HFFc6 (cell line): ENCODE measurements around the gene GALNTL6. TPM values are rescaled to one million over a fixed set of nuclear protein-coding genes. Genes with fewer than 3 reads are reported as not detected.
"Not testable (repeated sequence)": the region's sequence is repeated elsewhere in the genome, so short reads cannot be mapped to it uniquely, and the experiment has no call there.

ENCODE experiments used
- DNase-seq: peaks from one replicate; pipeline ENCODE4 v3.0.0-alpha.2; 2018
- H3K27ac Mint-ChIP-seq: 2 replicates; pipeline ENCODE4 v1.8.0; 2020; ENCODE audit warnings: mild to moderate bottlenecking, mixed read lengths
- H3K27me3 Mint-ChIP-seq: 2 replicates; pipeline ENCODE4 v1.8.0; 2021; ENCODE audit warnings: mild to moderate bottlenecking, moderate library complexity, mixed read lengths; ENCODE audit not compliant: insufficient read depth
- H3K36me3 Mint-ChIP-seq: 2 replicates; pipeline ENCODE4 v1.8.0; 2021; ENCODE audit warnings: low read depth, mixed read lengths
- H3K4me1 Mint-ChIP-seq: 2 replicates; pipeline ENCODE4 v1.8.0; 2020; ENCODE audit warnings: low read depth, mixed read lengths
- H3K4me3 Mint-ChIP-seq: 2 replicates; pipeline ENCODE4 v1.8.0; 2020; ENCODE audit warnings: mild to moderate bottlenecking, moderate library complexity, mixed read lengths
- H3K9me3 Mint-ChIP-seq: 2 replicates; pipeline ENCODE4 v1.8.0; 2020; ENCODE audit warnings: mild to moderate bottlenecking, mixed read lengths
- CTCF ChIP-seq: fragments of 200-600 bp; sonication (generic); IDR thresholded peaks from 2 replicates; pipeline ENCODE4 v1.5.0; 2021; ENCODE audit warnings: antibody characterized with exemption, mild to moderate bottlenecking
- total RNA-seq, 6 experiments: library from RNA; stranded (reverse); fragmentation: NEBNext Ultra II Directional; extraction: Animal tissue kit (Norgen Biotek cat#: 25700); gene quantifications; 2 replicates in 1 of 6; 3 replicates in 5 of 6; pipeline ENCODE4 v1.2.3, GENCODE V29; 2021

GALNTL6 gene
- total RNA-seq, 6 experiments from 2014 or later, result 0.07 TPM; not detected in 5

GRCh38 chr4:172793565-172794306 is 980.5 kb downstream of the GALNTL6 start:
- no peak overlapping the region for H3K27ac Mint-ChIP-seq
- H3K4me1 Mint-ChIP-seq, result no peaks in the 10 kb centered on the region
- no peak overlapping the region for H3K4me3 Mint-ChIP-seq
- no peak for DNase-seq
- no peaks in the 10 kb centered on the region for H3K36me3 Mint-ChIP-seq
- no peak for TF ChIP-seq CTCF
- no peaks in the 10 kb centered on the region for H3K27me3 Mint-ChIP-seq
- H3K9me3 Mint-ChIP-seq, result peaks cover 3% of the 10 kb centered on the region; the same call in 1 of the 2 replicates

GRCh38 chr4:172794307-172794703 is 981.1 kb downstream of the GALNTL6 start:
- Mint-ChIP-seq H3K4me1 (no peaks in the 10 kb centered on the region), H3K4me3 (no peak overlapping the region), H3K36me3 (no peaks in the 10 kb centered on the region), H3K27ac (no peak overlapping the region), H3K27me3 (no peaks in the 10 kb centered on the region; the same call in 1 of the 2 replicates), H3K9me3 (peaks cover 3% of the 10 kb centered on the region; the same call in 1 of the 2 replicates)
- TF ChIP-seq CTCF, result no peak
- no peak for DNase-seq

- not testable (repeated sequence) for H3K4me3 Mint-ChIP-seq, H3K27ac Mint-ChIP-seq, H3K27me3 Mint-ChIP-seq, DNase-seq, H3K36me3 Mint-ChIP-seq, H3K9me3 Mint-ChIP-seq, H3K4me1 Mint-ChIP-seq
Observed at GRCh38 chr4:172797281-172797680, 984.1 kb downstream of the GALNTL6 start.

- no peaks in the 10 kb centered on the region; the same call in none of the 2 replicates for H3K27me3 Mint-ChIP-seq
Observed at GRCh38 chr4:172802032-172802431, 988.8 kb downstream of the GALNTL6 start.

GRCh38 chr4:172806841-172807240 is 993.6 kb downstream of the GALNTL6 start:
- no peak overlapping the region for H3K27ac Mint-ChIP-seq
- H3K27me3 Mint-ChIP-seq, result no peaks in the 10 kb centered on the region; the same call in none of the 2 replicates
- no peak for TF ChIP-seq CTCF
- no peaks in the 10 kb centered on the region for H3K36me3 Mint-ChIP-seq
- DNase-seq, result no peak
- H3K4me3 Mint-ChIP-seq, result no peak overlapping the region
- no peaks in the 10 kb centered on the region; the same call in 1 of the 2 replicates for H3K9me3 Mint-ChIP-seq
- H3K4me1 Mint-ChIP-seq, result no peaks in the 10 kb centered on the region

More at GRCh38 chr4:172802032-172802431, 988.8 kb downstream of the GALNTL6 start:
- no peaks in the 10 kb centered on the region for H3K4me1 Mint-ChIP-seq
- no peaks in the 10 kb centered on the region; the same call in 1 of the 2 replicates for H3K9me3 Mint-ChIP-seq
- no peak overlapping the region for H3K4me3 Mint-ChIP-seq
- no peak overlapping the region for H3K27ac Mint-ChIP-seq
- DNase-seq, result no peak
- no peak for TF ChIP-seq CTCF
- H3K36me3 Mint-ChIP-seq, result no peaks in the 10 kb centered on the region

- no peak for TF ChIP-seq CTCF
- H3K9me3 Mint-ChIP-seq, result no peaks in the 10 kb centered on the region; the same call in 1 of the 2 replicates
- DNase-seq, result no peak
- H3K27me3 Mint-ChIP-seq, result no peaks in the 10 kb centered on the region; the same call in none of the 2 replicates
- H3K27ac Mint-ChIP-seq, result no peak overlapping the region
- no peaks in the 10 kb centered on the region for H3K4me1 Mint-ChIP-seq
- no peak overlapping the region for H3K4me3 Mint-ChIP-seq
- no peaks in the 10 kb centered on the region for H3K36me3 Mint-ChIP-seq
Observed at GRCh38 chr4:172808196-172808595, 995.0 kb downstream of the GALNTL6 start.
